Activated CD4-positive, CD25-positive, alpha-beta regulatory T cell treated with anti-CD3 and anti-CD28 coated beads, Interleukin-2, amount 50 U/mL, for 24 hours (primary cell): Measurements from ENCODE around the gene SH3TC2.

Source experiments
- ATAC-seq, 2 donors: fragments of 150-1000 bp; cut with Tn5 transposase; one replicate each; pipeline ENCODE4 v1.10.0; 2021; ENCODE audit warnings: mild to moderate bottlenecking in 1 of 2, moderate library complexity in 1 of 2

Gene SH3TC2

GRCh38 chr5:149056616-149057165 lies 6.2 kb downstream of the SH3TC2 start:
- ATAC-seq, result no peak

GRCh38 chr5:149054416-149054815 lies 8.4 kb downstream of the SH3TC2 start:
- ATAC-seq, result no peak

- no peak for ATAC-seq
Observed at GRCh38 chr5:149053072-149053695, 9.7 kb downstream of the SH3TC2 start.

GRCh38 chr5:149049371-149049781 lies 13.5 kb downstream of the SH3TC2 start:
- no peak for ATAC-seq

GRCh38 chr5:149048811-149049210 lies 14.1 kb downstream of the SH3TC2 start:
- no peak for ATAC-seq

GRCh38 chr5:149047462-149047861 lies 15.4 kb downstream of the SH3TC2 start:
- no peak for ATAC-seq

- no peak for ATAC-seq
Observed at GRCh38 chr5:149046196-149046829, 16.5 kb downstream of the SH3TC2 start.

GRCh38 chr5:149045089-149045460 lies 17.8 kb downstream of the SH3TC2 start:
- no peak for ATAC-seq

GRCh38 chr5:149044453-149045088 lies 18.3 kb downstream of the SH3TC2 start:
- no peak for ATAC-seq

GRCh38 chr5:149043641-149044040 lies 19.2 kb downstream of the SH3TC2 start:
- no peak for ATAC-seq

GRCh38 chr5:149042865-149043264 lies 20.0 kb downstream of the SH3TC2 start:
- no peak for ATAC-seq

GRCh38 chr5:149041242-149041641 lies 21.6 kb downstream of the SH3TC2 start:
- ATAC-seq, result no peak

GRCh38 chr5:149040421-149040820 lies 22.4 kb downstream of the SH3TC2 start:
- ATAC-seq, result no peak

GRCh38 chr5:149039506-149039905 lies 23.4 kb downstream of the SH3TC2 start:
- ATAC-seq, result no peak

GRCh38 chr5:149038336-149039080 lies 24.4 kb downstream of the SH3TC2 start:
- no peak for ATAC-seq

GRCh38 chr5:149037817-149038216 lies 25.0 kb downstream of the SH3TC2 start:
- no peak for ATAC-seq

GRCh38 chr5:149036970-149037369 lies 25.9 kb downstream of the SH3TC2 start:
- no peak for ATAC-seq

GRCh38 chr5:149036168-149036567 lies 26.7 kb downstream of the SH3TC2 start:
- no peak for ATAC-seq

- ATAC-seq, result peak; percentile 41 to 64
Observed at GRCh38 chr5:149035372-149035790, 27.5 kb downstream of the SH3TC2 start.

- no peak for ATAC-seq
Observed at GRCh38 chr5:149030838-149031397, 31.9 kb downstream of the SH3TC2 start.

GRCh38 chr5:149030392-149030791 lies 32.5 kb downstream of the SH3TC2 start:
- no peak for ATAC-seq

GRCh38 chr5:149028984-149029383 lies 33.9 kb downstream of the SH3TC2 start:
- ATAC-seq, result no peak

- ATAC-seq, result no peak
Observed at GRCh38 chr5:149028161-149028560, 34.7 kb downstream of the SH3TC2 start.
